Endothelial cell of umbilical vein (primary cell): ENCODE measurements around the gene GAPDHS. TPM values are rescaled to one million over a fixed set of nuclear protein-coding genes. Genes with fewer than 3 reads are reported as not detected.

Experiments used
- BruUV-seq: library from RNA; stranded (reverse); fragments of 400-500 nt; replicated peaks from 2 replicates; lab custom pipeline; 2021; lab: Mats Ljungman, UMichigan
- CTCF ChIA-PET: fragments of 300-600, 350-600 bp; sonication (Branson Sonifier 250); formaldehyde crosslinking; loops from one replicate; lab custom pipeline; 2021; ENCODE audit warnings: antibody characterized with exemption, inconsistent platforms; lab: Charles Lee
- POLR2A ChIA-PET: fragments of 300-600, 350-600 bp; sonication (Branson Sonifier 250); formaldehyde crosslinking; loops from one replicate; lab custom pipeline; 2021; ENCODE audit warnings: antibody characterized with exemption, inconsistent platforms; lab: Charles Lee
- DNase-seq: peaks from one replicate; pipeline ENCODE4 v3.0.0-alpha.2; 2011; ENCODE audit warnings: low read depth, low spot score
- FAIRE-seq: peaks from 2 replicates; lab custom pipeline; 2011; peaks lifted over from hg19 to GRCh38; lab: Jason Lieb, UNC
- H2AFZ ChIP-seq: 2 replicates; pipeline ENCODE4 v1.6.0; 2012; ENCODE audit warnings: low read depth, low read length, control low read depth, inconsistent platforms
- H3K27ac ChIP-seq: 2 replicates; pipeline ENCODE4 v1.5.1; 2011; ENCODE audit warnings: low read depth, mild to moderate bottlenecking, control low read depth, low read length, moderate library complexity; ENCODE audit not compliant: insufficient read depth
- H3K27me3 ChIP-seq, 2 experiments: 2 replicates each; pipeline versions ENCODE4 v1.6.0 to v1.6.1; 2011; ENCODE audit warnings: low read length in 2 of 2, mixed read lengths in 1 of 2; ENCODE audit not compliant: control insufficient read depth in 2 of 2, insufficient read depth in 2 of 2
- H3K36me3 ChIP-seq, 2 experiments: 2 replicates in 1 of 2; 3 replicates in 1 of 2; pipeline ENCODE4 v1.5.1; 2011; ENCODE audit warnings: low read length in 2 of 2, mild to moderate bottlenecking in 1 of 2, moderate library complexity in 1 of 2; ENCODE audit not compliant: control insufficient read depth in 2 of 2, insufficient read depth in 2 of 2; ENCODE audit errors: extremely low read depth in 1 of 2
- H3K4me1 ChIP-seq: 3 replicates; pipeline ENCODE4 v1.5.1; 2011; ENCODE audit warnings: mild to moderate bottlenecking, low read length; ENCODE audit not compliant: control insufficient read depth, insufficient read depth; ENCODE audit errors: extremely low read depth
- H3K4me2 ChIP-seq: 2 replicates; pipeline ENCODE4 v1.6.1; 2011; ENCODE audit warnings: low read length, control low read depth, mixed read lengths; ENCODE audit not compliant: insufficient read depth
- H3K4me3 ChIP-seq, 3 experiments: fragments of 200-600 bp in 1 of 3; sonication (generic), shearing (Covaris generic) in 1 of 3; replicated peaks in 1 of 3; 2 replicates each; pipeline ENCODE4 v1.5.1; 2011 to 2016; ENCODE audit warnings: control low read depth in 3 of 3, low read length in 3 of 3, mild to moderate bottlenecking in 2 of 3, inconsistent platforms in 1 of 3, low read depth in 1 of 3, moderate library complexity in 1 of 3; ENCODE audit not compliant: insufficient read depth in 1 of 3
- H3K79me2 ChIP-seq: 2 replicates; pipeline ENCODE4 v1.6.0; 2012; ENCODE audit warnings: low read length, inconsistent platforms; ENCODE audit not compliant: control insufficient read depth, insufficient read depth
- H3K9ac ChIP-seq: replicated peaks from 2 replicates; pipeline ENCODE3; 2011; ENCODE audit warnings: low read length, control low read depth; ENCODE audit not compliant: insufficient read depth; ENCODE audit errors: extremely low read depth
- H3K9me1 ChIP-seq: replicated peaks from 3 replicates; pipeline ENCODE4 v1.6.0; 2011; ENCODE audit warnings: mild to moderate bottlenecking, low read length; ENCODE audit not compliant: control insufficient read depth, insufficient read depth; ENCODE audit errors: extremely low read depth
- H3K9me3 ChIP-seq: replicated peaks from 2 replicates; pipeline ENCODE4 v1.5.1; 2012; ENCODE audit warnings: low read length, inconsistent platforms; ENCODE audit not compliant: control insufficient read depth, insufficient read depth
- H4K20me1 ChIP-seq: replicated peaks from 2 replicates; pipeline ENCODE3; 2011; ENCODE audit warnings: mild to moderate bottlenecking, low read length; ENCODE audit not compliant: control insufficient read depth, insufficient read depth; ENCODE audit errors: extremely low read depth
- EZH2 ChIP-seq: IDR thresholded peaks from 2 replicates; pipeline ENCODE4 v1.6.1; 2012; ENCODE audit warnings: borderline replicate concordance, low read depth, mild to moderate bottlenecking, moderate library complexity, low read length, inconsistent platforms; ENCODE audit not compliant: severe bottlenecking
- FOS ChIP-seq: IDR thresholded peaks from 2 replicates; pipeline ENCODE4 v1.6.1; 2011; ENCODE audit warnings: mild to moderate bottlenecking, low read length, moderate library complexity, borderline replicate concordance; ENCODE audit not compliant: insufficient read depth
- GATA2 ChIP-seq: IDR thresholded peaks from 2 replicates; pipeline ENCODE4 v1.7.0; 2011; ENCODE audit warnings: low read depth, mild to moderate bottlenecking, moderate library complexity, mixed read lengths, low read length; ENCODE audit not compliant: insufficient read length, insufficient read depth
- JUN ChIP-seq: IDR thresholded peaks from 2 replicates; pipeline ENCODE4 v1.6.1; 2011; ENCODE audit warnings: borderline replicate concordance, low read depth; ENCODE audit not compliant: insufficient read length, insufficient read depth
- MYC ChIP-seq: IDR thresholded peaks from one replicate; pipeline ENCODE4 v1.6.1; 2011; ENCODE audit warnings: mild to moderate bottlenecking, low read depth, low read length
- POLR2A ChIP-seq: IDR thresholded peaks from 2 replicates; pipeline ENCODE4 v1.6.1; 2012; ENCODE audit warnings: low read depth, mild to moderate bottlenecking, control low read depth, low read length
- POLR2AphosphoS5 ChIP-seq: IDR thresholded peaks from 2 replicates; pipeline ENCODE4 v1.6.1; 2012; ENCODE audit warnings: low read depth, mild to moderate bottlenecking, control low read depth, low read length, moderate library complexity; ENCODE audit not compliant: insufficient read depth
- dilution Hi-C: fragments of 300-500 bp; cut with MboI; formaldehyde crosslinking; loops from one replicate; pipeline ENCODE4 v1.15.0; 2019; ENCODE audit warnings: low sequenced_read_pairs; ENCODE audit not compliant: extremely low pct_ligation_motif_present
- intact Hi-C: fragments of 100-400 bp; cut with micrococcal nuclease; formaldehyde crosslinking; loops from one replicate; pipeline ENCODE4 v1.10.0; 2022
- polyA plus RNA-seq, 4 experiments: library from polyadenylated mRNA; depleted of rRNA in 3 of 4; stranded (reverse) in 3 of 4; unstranded in 1 of 4; fragments of >200 nt; gene quantifications; 2 replicates each; pipeline versions ENCODE4 v1.2.1 to v1.2.3, GENCODE V29; 2011 to 2012; ENCODE audit warnings: missing spikeins in 1 of 4
- total RNA-seq: library from RNA; stranded (reverse); gene quantifications from 2 replicates; pipeline ENCODE4 v1.2.3, GENCODE V29; 2021
- TF ChIP-seq, protein P1 (sequence below), 2 donors: IDR thresholded peaks; 1 replicate in 1 of 2; 2 replicates in 1 of 2; pipeline ENCODE4 v1.5.1; 2011; ENCODE audit warnings: low read length in 2 of 2, mild to moderate bottlenecking in 2 of 2, moderate library complexity in 2 of 2, control low read depth in 1 of 2, inconsistent platforms in 1 of 2, low read depth in 1 of 2; ENCODE audit not compliant: insufficient read depth in 1 of 2; ENCODE audit errors: extremely low read depth in 1 of 2
- TF ChIP-seq, protein P2 (sequence below): IDR thresholded peaks from 2 replicates; pipeline ENCODE4 v1.6.1; 2011; ENCODE audit not compliant: insufficient read depth, insufficient read length

GAPDHS gene
- total and polyA plus RNA-seq, 2 donors (not counting 3 experiments of a cell fraction or from before 2014, with no cell fraction given) = not detected

DNA sequence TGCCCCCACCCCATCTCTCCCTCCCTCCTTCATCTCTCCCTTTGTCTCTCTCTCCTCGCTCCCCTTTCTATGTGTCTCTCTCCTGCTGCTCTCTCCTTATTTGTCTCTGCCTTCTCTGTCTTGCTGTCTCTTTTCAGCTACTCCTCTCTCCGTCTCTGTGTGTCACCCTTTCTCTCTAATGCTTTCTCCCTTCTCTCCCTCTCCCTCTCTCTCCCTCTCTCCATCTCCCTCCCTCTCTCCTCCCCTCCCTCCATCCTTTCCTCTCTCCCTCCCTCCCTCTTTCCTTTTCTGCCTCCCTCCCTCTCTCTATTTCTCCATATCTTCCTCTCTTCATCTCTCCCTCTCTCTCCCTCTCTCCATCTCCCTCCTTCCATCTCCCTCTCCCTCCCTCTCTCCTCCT lies 29.5 kb downstream of the GAPDHS start:
- H3K27me3 ChIP-seq = peaks cover 0 to 4% of the 10 kb centered on the region in 2 experiments
- H3K27ac ChIP-seq = no peak overlapping the region
- TF ChIP-seq, protein P1, sequence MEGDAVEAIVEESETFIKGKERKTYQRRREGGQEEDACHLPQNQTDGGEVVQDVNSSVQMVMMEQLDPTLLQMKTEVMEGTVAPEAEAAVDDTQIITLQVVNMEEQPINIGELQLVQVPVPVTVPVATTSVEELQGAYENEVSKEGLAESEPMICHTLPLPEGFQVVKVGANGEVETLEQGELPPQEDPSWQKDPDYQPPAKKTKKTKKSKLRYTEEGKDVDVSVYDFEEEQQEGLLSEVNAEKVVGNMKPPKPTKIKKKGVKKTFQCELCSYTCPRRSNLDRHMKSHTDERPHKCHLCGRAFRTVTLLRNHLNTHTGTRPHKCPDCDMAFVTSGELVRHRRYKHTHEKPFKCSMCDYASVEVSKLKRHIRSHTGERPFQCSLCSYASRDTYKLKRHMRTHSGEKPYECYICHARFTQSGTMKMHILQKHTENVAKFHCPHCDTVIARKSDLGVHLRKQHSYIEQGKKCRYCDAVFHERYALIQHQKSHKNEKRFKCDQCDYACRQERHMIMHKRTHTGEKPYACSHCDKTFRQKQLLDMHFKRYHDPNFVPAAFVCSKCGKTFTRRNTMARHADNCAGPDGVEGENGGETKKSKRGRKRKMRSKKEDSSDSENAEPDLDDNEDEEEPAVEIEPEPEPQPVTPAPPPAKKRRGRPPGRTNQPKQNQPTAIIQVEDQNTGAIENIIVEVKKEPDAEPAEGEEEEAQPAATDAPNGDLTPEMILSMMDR (IDR thresholded peaks at IDR 0.05; ENCODE audit: extremely low read depth in 1 of 2, insufficient read depth in 1 of 2, low read depth in 1 of 2, low read length in 2 of 2) = no peak
- TF ChIP-seq JUN (no peak), EZH2 (no peak)
- POLR2A ChIA-PET = no interaction called here
- DNase-seq = no peak
- H3K4me3 ChIP-seq = no peak overlapping the region
- no peaks in the 10 kb centered on the region for H3K9me3 ChIP-seq
- FAIRE-seq = no peak
- no peak overlapping the region for H3K4me2 ChIP-seq
- no peak overlapping the region for H3K9ac ChIP-seq
- H4K20me1 ChIP-seq = no peaks in the 10 kb centered on the region
- no peaks in the 10 kb centered on the region for H3K9me1 ChIP-seq
- H3K36me3 ChIP-seq = no peaks in the 10 kb centered on the region
- CTCF ChIA-PET = interaction anchor here (1.5 kb wide), 1 partner anchor 14 kb away, joined by 6 read pairs; no protein-coding TSS in a partner anchor
- no peak overlapping the region for H2AFZ ChIP-seq
- no peaks in the 10 kb centered on the region for H3K79me2 ChIP-seq
- dilution Hi-C loops = no loop called here
- no TSS peak for BruUV-seq
- intact Hi-C loops = no loop called here
- no peaks in the 10 kb centered on the region for H3K4me1 ChIP-seq

DNA sequence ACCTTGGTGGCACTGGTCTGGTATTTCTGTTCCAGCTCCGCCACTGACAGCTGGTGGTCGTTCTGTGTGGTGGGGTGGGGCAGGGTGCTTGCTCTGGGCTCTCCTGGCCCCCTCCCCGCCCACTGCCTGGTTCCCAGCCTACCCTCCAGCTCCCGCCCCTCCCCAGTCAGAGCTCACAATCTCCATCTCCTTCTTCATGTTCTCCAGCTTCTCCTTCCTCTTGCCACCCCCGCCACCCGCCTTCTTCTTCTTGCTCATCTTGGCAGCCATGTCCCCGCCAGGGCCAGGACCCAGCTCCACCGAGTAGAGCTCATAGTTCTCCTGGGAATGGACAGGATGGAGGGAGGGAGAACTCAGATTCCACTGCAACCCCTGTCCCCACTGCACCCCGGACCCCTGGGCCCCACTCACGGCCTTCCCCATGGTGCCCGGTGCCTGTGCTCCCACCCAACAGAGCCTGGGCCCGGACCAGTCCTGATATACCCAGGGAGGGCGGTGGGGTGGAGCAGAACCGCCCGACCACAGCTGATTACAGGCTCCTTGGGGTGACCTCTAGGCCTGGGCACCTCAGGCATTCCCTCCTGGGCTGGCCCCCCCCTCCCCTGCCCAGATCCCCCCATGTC lies 30.1 kb downstream of the GAPDHS start, which contains the start of gene ATP4A:
ATP4A (minus strand) TSS at position 452 of the 623 bp plus-strand sequence; CDS start at position 423, 29 bp downstream.
- Histone ChIP-seq H3K4me1 (no peaks in the 10 kb centered on the region), H3K27ac (no peak within 1 kb of the TSS), H3K27me3 (peaks cover 0 to 4% of the 10 kb centered on the region in 2 experiments), H3K9me1 (no peaks in the 10 kb centered on the region), H3K9me3 (no peaks in the 10 kb centered on the region), H3K79me2 (no peaks in the 10 kb centered on the region), H3K4me2 (no peak within 1 kb of the TSS), H4K20me1 (no peaks in the 10 kb centered on the region), H3K4me3 (no peak within 1 kb of the TSS), H3K9ac (no peak within 1 kb of the TSS), H2AFZ (no peak within 1 kb of the TSS), H3K36me3 (no peaks in the 10 kb centered on the region)
- FAIRE-seq = no peak
- BruUV-seq = no TSS peak
- POLR2A ChIA-PET = no interaction called here
- dilution Hi-C loops = no loop called here
- TF ChIP-seq POLR2AphosphoS5 (no peak), EZH2 (no peak), POLR2A (no peak), JUN (no peak), FOS (no peak), MYC (no peak), GATA2 (no peak)
- TF ChIP-seq, protein P1 (IDR thresholded peaks at IDR 0.05; ENCODE audit: extremely low read depth in 1 of 2, insufficient read depth in 1 of 2, low read depth in 1 of 2, low read length in 2 of 2) = no peak
- TF ChIP-seq, protein P2, sequence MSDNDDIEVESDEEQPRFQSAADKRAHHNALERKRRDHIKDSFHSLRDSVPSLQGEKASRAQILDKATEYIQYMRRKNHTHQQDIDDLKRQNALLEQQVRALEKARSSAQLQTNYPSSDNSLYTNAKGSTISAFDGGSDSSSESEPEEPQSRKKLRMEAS = no peak
- intact Hi-C loops = no loop called here
- CTCF ChIA-PET = interaction anchor here (1.5 kb wide), 1 partner anchor 15 kb away, joined by 6 read pairs; no protein-coding TSS in a partner anchor
- DNase-seq = no peak
